IMR-90 (cell line): ENCODE measurements around the gene TMEM8B. TPM values are rescaled to one million over a fixed set of nuclear protein-coding genes. Genes with fewer than 3 reads are reported as not detected.

ENCODE experiments used
- ATAC-seq: fragments of 200-7000 bp; cut with Tn5 transposase; 2 replicates; pipeline ENCODE4 v1.9.1; 2020; ENCODE audit warnings: low read depth, mild to moderate bottlenecking, moderate library complexity
- BruUV-seq: library from RNA; stranded (reverse); fragments of 400-500 nt; replicated peaks from 2 replicates; lab custom pipeline; 2021; lab: Mats Ljungman, UMichigan
- CTCF ChIA-PET: fragments of 300-600 bp; formaldehyde crosslinking; extraction: SDS; loops from one replicate; lab custom pipeline; 2021; ENCODE audit warnings: antibody characterized with exemption; lab: Yijun Ruan, JAX
- POLR2A ChIA-PET: fragments of 300-600 bp; sonication (Branson Sonifier 250); formaldehyde crosslinking; loops from one replicate; lab custom pipeline; 2022; ENCODE audit warnings: antibody characterized with exemption; ENCODE audit not compliant: unreplicated experiment; lab: Charles Lee
- DNase-seq: peaks from one replicate; pipeline ENCODE4 v3.0.0; 2013
- H2AFZ ChIP-seq: replicated peaks from 2 replicates; pipeline ENCODE3; 2013; ENCODE audit warnings: low read length, mild to moderate bottlenecking; ENCODE audit not compliant: poor library complexity
- H2AK5ac ChIP-seq: 2 replicates; pipeline ENCODE4 v1.6.1; 2013; ENCODE audit warnings: low read depth, low read length, inconsistent platforms
- H2AK9ac ChIP-seq: replicated peaks from 2 replicates; pipeline ENCODE3; 2013; ENCODE audit warnings: mild to moderate bottlenecking, low read depth, low read length, moderate library complexity; ENCODE audit not compliant: poor library complexity
- H2BK120ac ChIP-seq: 2 replicates; pipeline ENCODE4 v1.6.1; 2013; ENCODE audit warnings: low read depth, low read length, inconsistent platforms
- H2BK15ac ChIP-seq: 3 replicates; pipeline ENCODE4 v1.6.1; 2013; ENCODE audit warnings: low read depth, low read length, inconsistent platforms
- H2BK20ac ChIP-seq: 2 replicates; pipeline ENCODE4 v1.6.1; 2013; ENCODE audit warnings: low read depth, mild to moderate bottlenecking, inconsistent platforms, low read length, moderate library complexity
- H2BK5ac ChIP-seq: 2 replicates; pipeline ENCODE4 v1.6.1; 2013; ENCODE audit warnings: mild to moderate bottlenecking, low read depth, low read length, inconsistent platforms; ENCODE audit not compliant: poor library complexity, severe bottlenecking
- H3K14ac ChIP-seq: replicated peaks from 2 replicates; pipeline ENCODE4 v1.6.1; 2013; ENCODE audit warnings: low read depth, low read length, inconsistent platforms
- H3K18ac ChIP-seq: 2 replicates; pipeline ENCODE4 v1.6.1; 2013; ENCODE audit warnings: low read depth, low read length, control low read depth
- H3K23ac ChIP-seq: 2 replicates; pipeline ENCODE4 v1.6.1; 2013; ENCODE audit warnings: low read depth, low read length, inconsistent platforms
- H3K27ac ChIP-seq: 2 replicates; pipeline ENCODE4 v1.5.1; 2013; ENCODE audit warnings: mild to moderate bottlenecking, control low read depth, low read length; ENCODE audit not compliant: insufficient read depth
- H3K27me3 ChIP-seq: 2 replicates; pipeline ENCODE4 v1.6.1; 2013; ENCODE audit warnings: low read length; ENCODE audit not compliant: control insufficient read depth, insufficient read depth
- H3K36me3 ChIP-seq: 2 replicates; pipeline ENCODE4 v1.6.1; 2013; ENCODE audit warnings: low read length, mixed read lengths; ENCODE audit not compliant: control insufficient read depth, insufficient read depth
- H3K4ac ChIP-seq: 2 replicates; pipeline ENCODE4 v1.6.1; 2013; ENCODE audit warnings: low read depth, low read length, inconsistent platforms
- H3K4me1 ChIP-seq: 2 replicates; pipeline ENCODE4 v1.6.1; 2013; ENCODE audit warnings: low read length, mixed read lengths; ENCODE audit not compliant: control insufficient read depth, insufficient read depth
- H3K4me2 ChIP-seq: 2 replicates; pipeline ENCODE4 v1.6.1; 2013; ENCODE audit warnings: low read depth, mild to moderate bottlenecking, control low read depth, low read length, moderate library complexity
- H3K4me3 ChIP-seq: 2 replicates; pipeline ENCODE4 v1.5.1; 2013; ENCODE audit warnings: low read depth, mild to moderate bottlenecking, control low read depth, low read length, moderate library complexity; ENCODE audit not compliant: insufficient read depth
- H3K56ac ChIP-seq: 2 replicates; pipeline ENCODE4 v1.6.1; 2013; ENCODE audit warnings: low read length, inconsistent platforms; ENCODE audit not compliant: insufficient read depth; ENCODE audit errors: extremely low read depth
- H3K79me1 ChIP-seq, 2 experiments: 2 replicates each; pipeline ENCODE4 v1.6.1; 2013; ENCODE audit warnings: low read length in 2 of 2, inconsistent platforms in 1 of 2, low read depth in 1 of 2
- H3K9ac ChIP-seq: 2 replicates; pipeline ENCODE4 v1.6.1; 2013; ENCODE audit warnings: low read depth, low read length, control low read depth
- H3K9me1 ChIP-seq: 2 replicates; pipeline ENCODE4 v1.6.1; 2013; ENCODE audit warnings: low read length, inconsistent platforms; ENCODE audit not compliant: insufficient read depth
- H3K9me3 ChIP-seq: 2 replicates; pipeline ENCODE4 v1.6.1; 2013; ENCODE audit warnings: low read length; ENCODE audit not compliant: control insufficient read depth, insufficient read depth
- H4K20me1 ChIP-seq: 2 replicates; pipeline ENCODE4 v1.6.1; 2013; ENCODE audit warnings: low read length, inconsistent platforms; ENCODE audit not compliant: insufficient read depth
- H4K5ac ChIP-seq: 2 replicates; pipeline ENCODE4 v1.6.1; 2013; ENCODE audit warnings: mild to moderate bottlenecking, low read depth, low read length, control low read depth
- H4K8ac ChIP-seq, 2 experiments: 2 replicates each; pipeline ENCODE4 v1.6.1; 2013; ENCODE audit warnings: low read depth in 2 of 2, low read length in 2 of 2, control low read depth in 1 of 2, inconsistent platforms in 1 of 2
- H4K91ac ChIP-seq: 2 replicates; pipeline ENCODE4 v1.6.1; 2013; ENCODE audit warnings: low read depth, low read length, inconsistent platforms; ENCODE audit not compliant: insufficient read depth
- CTCF ChIP-seq: conservative IDR thresholded peaks from 2 replicates; pipeline ENCODE4 v1.5.1; 2012; ENCODE audit warnings: mild to moderate bottlenecking, low read depth, low read length, improper control_type of control experiment
- WGBS, 2 experiments: methylation state at CpG; one replicate each; pipeline versions ENCODE4 v1.1.5 to v1.1.7; 2013; ENCODE audit warnings: missing lambda C conversion rate in 2 of 2; ENCODE audit not compliant: insufficient read length in 1 of 2; ENCODE audit errors: extremely low coverage in 2 of 2; 5-methylcytosine and 5-hydroxymethylcytosine counted together
- dilution Hi-C: fragments of 300-500 bp; cut with HindIII; formaldehyde crosslinking; loops from one replicate; pipeline ENCODE4 v1.14.3; 2018; ENCODE audit warnings: low sequenced_read_pairs; ENCODE audit not compliant: unreplicated experiment
- in situ Hi-C: fragments of 300-500 bp; cut with MboI; formaldehyde crosslinking; loops from 3 replicates; pipeline ENCODE4 v1.14.3; 2019; ENCODE audit warnings: low sequenced_read_pairs, inconsistent platforms, mixed read lengths
- intact Hi-C: fragments of 100-400 bp; cut with micrococcal nuclease; formaldehyde crosslinking; loops from 2 replicates; pipeline ENCODE4 v1.10.0; 2022
- polyA plus RNA-seq, 3 experiments: library from polyadenylated mRNA; depleted of rRNA; stranded (reverse); fragments of >200 nt; gene quantifications; 2 replicates each; pipeline ENCODE4 v1.2.3, GENCODE V29; 2012; ENCODE audit warnings: low replicate concordance in 1 of 3
- total RNA-seq: library from RNA; depleted of rRNA; stranded (reverse); fragments of >200 nt; gene quantifications from 2 replicates; pipeline ENCODE4 v1.2.3, GENCODE V29; 2012

TMEM8B gene
- total and polyA plus RNA-seq, 2 of the 4 experiments (the other 2 are of a cell fraction) = 0.72 to 8.3 TPM

GRCh38 chr9:35904338-35904737 is 75.3 kb downstream of the TMEM8B start:
- Histone ChIP-seq H3K4me2 (no peak overlapping the region), H3K36me3 (no peaks in the 10 kb centered on the region), H3K9me3 (no peaks in the 10 kb centered on the region), H3K23ac (no peak overlapping the region; the same call in 1 of the 2 replicates), H4K5ac (no peak overlapping the region; the same call in 1 of the 2 replicates), H2BK120ac (peak overlapping the region; percentile 94), H2AFZ (peak overlapping the region; percentile 37), H3K18ac (no peak overlapping the region), H3K4ac (peak overlapping the region; percentile 96), H2BK15ac (peak overlapping the region; percentile 79; the same call in 2 of the 3 replicates), H3K4me1 (peaks cover 42% of the 10 kb centered on the region), H2AK9ac (no peak overlapping the region), H2BK5ac (no peak overlapping the region), H3K79me1 (peaks cover 0 to 22% of the 10 kb centered on the region in 2 experiments; a peak in 2 of 4 replicates), H3K56ac (no peak overlapping the region), H2BK20ac (peak overlapping the region; percentile 96), H3K27ac (no peak overlapping the region), H3K9me1 (peaks cover 26% of the 10 kb centered on the region), H4K20me1 (no peaks in the 10 kb centered on the region), H4K8ac (peak overlapping the region in 1 of 2 experiments; percentile 94; a peak in 2 of 4 replicates), H3K4me3 (no peak overlapping the region), H3K9ac (no peak overlapping the region), H3K14ac (peak overlapping the region; percentile 69), H2AK5ac (peak overlapping the region; percentile 87), H4K91ac (peak overlapping the region; percentile 97), H3K27me3 (no peaks in the 10 kb centered on the region)
- no peak for TF ChIP-seq CTCF
- WGBS, 2 experiments = no CpG with 5 or more reads among the region's 8 CpGs
- CTCF ChIA-PET = interaction anchor here (1.4 to 4.1 kb wide), 3 partner anchors 22 to 114 kb away, joined by 3 to 21 read pairs (median 3); no protein-coding TSS in a partner anchor
- dilution Hi-C loops = no loop called here
- POLR2A ChIA-PET = no interaction called here
- intact Hi-C loops = no loop called here
- no peak for DNase-seq
- no TSS peak for BruUV-seq
- ATAC-seq = no peak
- in situ Hi-C loops = loop anchor here (5.0 kb wide), 1 partner anchor 43 kb away; no protein-coding TSS in a partner anchor
